ENCODE results near the gene SPRYD3.
A peak's percentile ranks its signal among the peaks of the same experiment; 100 is the strongest.

SPRYD3 gene

DNA sequence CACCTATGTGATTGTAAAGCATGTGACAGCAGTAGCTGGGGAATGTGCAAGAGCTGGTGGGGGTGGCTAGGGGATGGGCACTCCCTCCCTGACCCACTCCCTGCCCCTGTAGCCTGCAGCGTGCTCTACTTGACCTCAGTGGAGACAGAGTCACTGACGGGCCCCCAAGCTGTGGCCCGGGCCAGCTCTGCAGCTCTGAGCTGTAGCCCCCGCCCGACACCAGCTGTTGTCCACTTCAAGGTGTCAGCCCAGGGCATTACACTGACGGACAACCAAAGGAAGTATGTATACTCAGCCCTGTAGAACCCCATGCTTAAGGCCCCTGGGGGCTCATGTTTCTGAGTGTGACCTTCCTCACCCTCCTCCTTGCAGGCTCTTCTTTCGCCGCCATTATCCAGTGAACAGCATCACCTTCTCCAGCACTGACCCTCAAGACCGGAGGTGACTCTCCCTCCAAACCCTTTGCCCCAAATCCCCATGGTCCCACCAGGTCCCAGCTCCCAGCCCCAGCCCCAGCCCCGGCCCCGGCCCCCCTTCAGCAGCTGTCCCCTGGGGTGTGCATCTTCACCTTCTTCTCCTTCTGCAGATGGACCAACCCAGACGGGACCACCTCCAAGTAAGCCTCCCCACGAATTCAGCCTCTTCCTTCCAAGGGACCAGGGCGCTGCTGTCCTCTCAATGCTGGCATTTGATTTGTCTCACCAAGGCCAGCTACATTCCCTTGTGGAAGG is 16.0 kb downstream of the SPRYD3 start:
- DNase-seq (ENCODE audit: low read depth), result no peak

DNA sequence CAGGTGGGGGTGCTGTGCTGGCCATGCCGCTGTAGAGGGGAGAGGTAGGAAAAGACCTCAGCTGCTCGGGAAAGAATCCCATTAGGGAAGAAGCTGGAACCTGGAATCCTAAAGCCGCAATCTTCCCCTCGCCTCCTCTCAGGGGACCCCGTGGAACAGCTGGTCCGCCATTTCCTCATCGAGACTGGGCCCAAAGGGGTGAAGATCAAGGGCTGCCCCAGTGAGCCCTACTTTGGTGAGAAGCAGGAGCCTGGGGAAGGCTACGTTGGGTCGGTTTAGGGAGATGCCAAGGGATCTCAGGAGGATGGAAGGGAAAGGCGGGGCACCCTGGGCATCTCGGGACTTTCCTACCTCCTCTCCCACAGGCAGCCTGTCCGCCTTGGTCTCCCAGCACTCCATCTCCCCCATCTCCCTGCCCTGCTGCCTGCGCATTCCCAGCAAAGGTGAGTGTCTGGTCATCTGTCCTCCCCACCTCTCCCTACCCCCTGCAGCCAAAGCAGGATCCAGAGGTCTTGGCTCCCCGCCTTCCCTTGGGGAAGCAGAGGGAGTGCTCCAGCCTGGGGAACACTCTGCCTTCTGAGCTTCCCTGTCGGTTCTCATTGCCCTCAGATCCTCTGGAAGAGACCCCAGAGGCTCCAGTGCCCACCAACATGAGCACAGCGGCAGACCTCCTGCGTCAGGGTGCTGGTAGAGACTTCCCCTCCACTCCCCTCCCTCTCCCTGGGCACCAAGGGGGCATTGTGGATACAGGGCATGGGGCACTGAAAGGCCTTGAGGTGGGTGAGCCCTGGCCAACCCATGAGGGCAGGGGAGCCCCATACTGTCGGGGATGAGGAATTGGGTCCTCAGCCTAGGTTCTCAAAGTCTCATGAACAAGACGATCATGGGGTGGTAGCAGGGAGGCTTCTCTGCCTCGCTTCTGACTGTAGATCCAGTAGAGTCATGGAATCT is 16.9 kb downstream of the SPRYD3 start:
- no peak for DNase-seq (ENCODE audit: low read depth)

DNA sequence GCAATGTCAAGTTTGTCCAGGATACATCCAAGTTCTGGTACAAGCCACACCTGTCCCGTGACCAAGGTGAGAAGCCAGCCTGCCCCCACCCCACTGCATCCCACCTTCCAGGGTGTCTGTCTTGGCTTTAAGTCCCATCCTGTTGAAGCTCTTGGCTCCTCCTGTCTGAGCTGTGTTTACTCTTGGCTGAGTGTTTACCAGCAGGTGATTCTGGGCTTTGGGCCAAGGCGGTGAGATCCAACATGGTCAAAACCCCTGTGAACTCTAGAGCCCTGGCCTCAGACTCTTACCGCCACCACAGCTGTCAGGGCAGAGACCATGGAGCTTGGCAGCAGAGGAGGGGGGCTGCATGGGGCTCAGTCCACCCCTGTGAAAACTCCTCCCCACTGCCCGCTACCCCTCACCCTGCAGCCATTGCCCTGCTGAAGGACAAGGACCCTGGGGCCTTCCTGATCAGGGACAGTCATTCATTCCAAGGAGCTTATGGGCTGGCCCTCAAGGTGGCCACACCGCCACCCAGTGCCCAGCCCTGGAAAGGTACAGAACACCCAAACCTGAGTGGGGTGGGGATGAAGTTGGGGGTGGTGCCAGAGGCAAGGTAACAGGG is 17.7 kb downstream of the SPRYD3 start:
- DNase-seq (ENCODE audit: low read depth), result no peak

DNA sequence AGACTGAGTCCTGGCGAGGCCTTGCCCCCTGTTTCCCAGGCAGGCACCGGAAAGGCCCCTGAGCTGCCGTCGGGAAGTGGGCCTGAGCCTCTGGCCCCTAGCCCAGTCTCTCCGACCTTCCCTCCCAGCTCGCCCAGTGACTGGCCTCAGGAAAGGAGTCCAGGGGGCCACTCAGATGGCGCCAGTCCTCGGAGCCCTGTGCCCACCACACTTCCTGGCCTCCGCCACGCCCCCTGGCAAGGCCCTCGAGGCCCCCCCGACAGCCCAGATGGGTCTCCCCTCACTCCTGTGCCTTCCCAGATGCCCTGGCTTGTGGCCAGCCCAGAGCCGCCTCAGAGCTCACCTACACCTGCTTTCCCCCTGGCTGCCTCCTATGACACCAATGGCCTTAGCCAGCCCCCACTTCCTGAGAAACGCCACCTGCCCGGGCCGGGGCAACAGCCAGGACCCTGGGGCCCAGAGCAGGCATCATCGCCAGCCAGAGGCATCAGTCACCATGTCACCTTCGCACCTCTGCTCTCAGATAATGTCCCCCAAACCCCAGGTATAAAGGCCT is 18.4 kb downstream of the SPRYD3 start:
- DNase-seq (ENCODE audit: low read depth), result no peak

DNA sequence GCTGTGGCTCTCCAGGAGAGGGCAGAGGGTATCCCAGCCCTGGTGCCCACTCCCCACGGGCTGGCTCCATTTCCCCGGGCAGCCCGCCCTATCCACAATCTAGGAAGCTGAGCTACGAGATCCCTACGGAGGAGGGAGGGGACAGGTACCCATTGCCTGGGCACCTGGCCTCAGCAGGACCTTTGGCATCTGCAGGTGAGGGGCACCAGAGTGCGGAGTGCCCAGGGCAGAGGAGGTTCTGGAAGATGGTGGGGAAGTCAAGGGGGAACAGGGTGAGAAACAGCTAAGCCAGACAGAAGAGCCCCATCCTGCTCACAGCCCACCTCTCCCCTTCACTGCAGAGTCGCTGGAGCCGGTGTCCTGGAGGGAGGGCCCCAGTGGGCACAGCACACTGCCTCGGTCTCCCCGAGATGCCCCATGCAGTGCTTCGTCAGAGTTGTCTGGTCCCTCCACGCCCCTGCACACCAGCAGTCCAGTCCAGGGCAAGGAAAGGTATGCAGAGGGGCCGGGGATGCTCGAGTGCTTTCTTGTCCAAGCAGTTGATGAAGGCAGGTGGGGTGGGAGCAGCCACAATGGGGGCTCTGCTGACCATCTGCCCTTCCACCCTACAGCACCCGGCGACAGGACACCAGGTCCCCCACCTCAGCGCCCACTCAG is 19.0 kb downstream of the SPRYD3 start:
- no peak for DNase-seq (ENCODE audit: low read depth)

DNA sequence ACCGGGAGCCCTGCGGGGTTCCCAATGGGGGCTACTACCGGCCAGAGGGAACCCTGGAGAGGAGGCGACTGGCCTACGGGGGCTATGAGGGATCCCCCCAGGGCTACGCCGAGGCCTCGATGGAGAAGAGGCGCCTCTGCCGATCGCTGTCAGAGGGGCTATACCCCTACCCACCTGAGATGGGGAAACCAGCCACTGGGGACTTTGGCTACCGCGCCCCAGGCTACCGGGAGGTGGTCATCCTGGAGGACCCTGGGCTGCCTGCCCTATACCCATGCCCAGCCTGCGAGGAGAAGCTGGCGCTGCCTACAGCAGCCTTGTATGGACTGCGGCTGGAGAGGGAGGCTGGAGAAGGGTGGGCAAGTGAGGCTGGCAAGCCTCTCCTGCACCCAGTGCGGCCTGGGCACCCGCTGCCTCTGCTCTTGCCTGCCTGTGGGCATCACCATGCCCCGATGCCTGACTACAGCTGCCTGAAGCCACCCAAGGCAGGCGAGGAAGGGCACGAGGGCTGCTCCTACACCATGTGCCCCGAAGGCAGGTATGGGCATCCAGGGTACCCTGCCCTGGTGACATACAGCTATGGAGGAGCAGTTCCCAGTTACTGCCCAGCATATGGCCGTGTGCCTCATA is 19.6 kb downstream of the SPRYD3 start:
- DNase-seq (ENCODE audit: low read depth), result no peak

DNA sequence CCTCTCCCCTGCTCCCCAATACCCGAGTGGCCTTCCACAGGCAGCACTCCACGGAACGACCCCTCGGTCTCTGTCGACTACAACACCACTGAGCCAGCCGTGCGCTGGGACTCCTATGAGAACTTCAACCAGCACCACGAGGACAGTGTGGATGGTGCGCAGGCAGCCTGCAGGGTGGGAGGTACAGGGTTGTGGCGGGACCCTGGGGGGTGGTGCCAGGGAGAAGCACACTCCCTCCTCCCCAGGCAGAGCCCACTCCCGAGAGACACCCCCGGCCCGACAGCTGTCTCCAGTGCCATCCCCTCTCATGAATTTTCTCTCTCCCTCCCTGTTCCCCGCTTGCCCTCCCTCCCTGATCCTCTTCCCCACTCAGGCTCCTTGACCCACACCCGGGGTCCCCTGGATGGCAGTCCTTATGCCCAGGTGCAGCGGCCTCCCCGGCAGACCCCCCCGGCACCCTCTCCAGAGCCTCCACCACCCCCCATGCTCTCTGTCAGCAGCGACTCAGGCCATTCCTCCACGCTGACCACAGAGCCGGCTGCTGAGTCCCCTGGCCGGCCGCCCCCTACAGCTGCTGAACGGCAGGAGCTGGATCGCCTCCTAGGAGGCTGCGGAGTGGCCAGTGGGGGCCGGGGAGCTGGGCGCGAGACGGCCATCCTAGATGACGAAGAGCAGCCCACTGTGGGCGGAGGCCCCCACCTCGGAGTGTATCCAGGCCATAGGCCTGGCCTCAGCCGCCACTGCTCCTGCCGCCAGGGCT is 20.3 kb downstream of the SPRYD3 start:
- DNase-seq (ENCODE audit: low read depth), result no peak

DNA sequence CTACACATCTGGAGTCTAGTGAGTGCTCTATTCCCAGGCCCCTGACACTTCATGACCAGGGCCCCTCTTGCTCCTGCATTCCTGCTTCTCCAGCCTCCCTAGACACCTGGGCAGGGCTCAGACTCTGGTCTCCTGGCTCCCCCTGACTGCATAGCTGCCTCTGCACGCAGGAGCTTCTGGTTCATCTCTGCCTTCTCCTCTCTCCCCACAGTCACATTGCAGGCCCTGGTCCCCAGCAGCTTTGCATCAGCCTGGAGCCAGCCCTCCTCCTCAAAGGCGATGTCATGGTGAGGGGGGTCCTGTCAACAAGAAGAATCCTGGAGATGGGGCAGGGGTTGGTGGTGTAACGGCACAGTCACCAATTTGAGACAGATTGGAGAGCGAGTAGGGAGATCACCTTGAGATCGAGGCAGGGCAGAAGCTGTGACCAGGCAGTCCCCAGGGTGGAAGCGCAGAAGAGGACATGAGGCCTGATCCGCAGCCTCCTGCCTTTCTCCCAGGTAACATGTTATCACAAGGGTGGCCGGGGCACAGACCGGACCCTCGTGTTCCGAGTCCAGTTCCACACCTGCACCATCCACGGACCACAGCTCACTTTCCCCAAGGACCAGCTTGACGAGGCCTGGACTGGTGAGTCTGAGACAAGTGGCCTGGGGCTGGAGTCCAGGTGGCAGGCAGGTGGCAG is 21.2 kb downstream of the SPRYD3 start:
- DNase-seq (ENCODE audit: low read depth), result no peak

DNA sequence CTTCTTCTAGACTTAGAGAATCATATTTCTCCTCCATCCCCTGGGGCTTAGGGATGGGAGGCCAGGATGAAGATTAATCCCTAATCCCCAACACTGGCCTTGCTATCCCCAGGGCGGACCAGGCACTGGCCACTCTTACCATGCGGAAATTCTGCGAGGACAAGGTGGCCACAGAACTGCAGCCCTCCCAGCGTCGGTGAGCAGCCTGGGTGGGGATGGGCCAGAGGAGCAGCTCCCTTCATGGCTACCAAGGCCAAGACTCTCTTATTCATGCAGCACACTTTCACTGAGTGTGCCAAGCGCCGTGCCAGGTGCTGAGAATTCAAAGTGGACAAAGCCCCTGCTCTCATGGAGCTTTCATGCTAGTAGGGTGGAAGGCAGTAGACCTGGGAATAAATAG is 22.3 kb downstream of the SPRYD3 start:
- no peak for DNase-seq (ENCODE audit: low read depth)

DNA sequence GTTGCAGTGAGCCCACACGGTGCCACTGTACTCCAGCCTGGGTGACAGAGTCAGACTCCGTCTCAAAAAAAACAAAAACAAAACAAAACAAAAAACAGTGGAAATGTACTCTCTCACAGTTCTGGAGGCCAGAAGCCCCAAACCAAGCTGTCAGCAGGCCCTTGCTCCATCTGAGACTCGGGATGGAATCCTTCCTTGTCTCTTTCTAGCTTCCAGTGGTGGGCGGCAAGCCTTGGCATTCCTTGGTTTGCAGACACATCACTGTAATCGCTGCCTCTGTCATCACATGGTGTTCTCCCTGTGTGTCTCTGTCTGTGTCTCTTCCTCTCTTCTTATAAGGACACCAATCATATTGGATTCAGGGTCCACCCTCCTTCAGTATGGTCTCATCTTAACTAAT is 22.9 kb downstream of the SPRYD3 start:
- no peak for DNase-seq (ENCODE audit: low read depth)

DNA sequence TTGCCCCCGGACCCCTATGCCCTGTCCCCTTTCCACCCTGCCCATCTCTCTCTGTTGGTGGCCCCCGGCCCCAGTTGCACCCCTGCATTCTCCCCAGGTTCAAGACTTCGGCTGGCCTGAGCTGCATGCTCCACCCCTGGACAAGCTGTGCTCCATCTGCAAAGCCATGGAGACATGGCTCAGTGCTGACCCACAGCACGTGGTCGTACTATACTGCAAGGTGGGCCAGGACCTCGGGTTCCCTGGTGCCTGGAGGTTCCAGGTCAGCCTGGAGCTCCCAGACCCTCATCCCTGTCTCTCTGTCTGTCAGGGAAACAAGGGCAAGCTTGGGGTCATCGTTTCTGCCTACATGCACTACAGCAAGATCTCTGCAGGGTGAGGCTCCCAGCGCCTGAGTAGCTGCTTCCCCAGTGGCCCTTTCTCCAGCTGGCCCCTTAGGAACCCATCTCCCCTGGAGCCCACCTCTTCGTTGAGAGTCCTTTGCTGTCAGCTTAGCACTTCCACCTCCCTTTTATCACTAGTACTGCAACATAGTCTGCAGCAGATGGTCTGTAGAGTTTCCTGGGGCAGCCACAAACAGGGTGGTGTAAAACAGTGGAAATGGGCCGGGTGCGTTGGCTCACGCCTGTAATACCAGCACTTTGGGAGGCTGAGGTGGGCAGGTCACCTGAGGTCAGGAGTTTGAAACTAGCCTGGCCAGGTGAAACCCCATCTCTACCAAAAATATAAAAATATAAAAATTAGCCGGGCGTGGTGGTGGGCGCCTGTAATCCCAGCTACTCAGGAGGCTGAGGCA is 23.5 kb downstream of the SPRYD3 start:
- DNase-seq (ENCODE audit: low read depth), result no peak

DNA sequence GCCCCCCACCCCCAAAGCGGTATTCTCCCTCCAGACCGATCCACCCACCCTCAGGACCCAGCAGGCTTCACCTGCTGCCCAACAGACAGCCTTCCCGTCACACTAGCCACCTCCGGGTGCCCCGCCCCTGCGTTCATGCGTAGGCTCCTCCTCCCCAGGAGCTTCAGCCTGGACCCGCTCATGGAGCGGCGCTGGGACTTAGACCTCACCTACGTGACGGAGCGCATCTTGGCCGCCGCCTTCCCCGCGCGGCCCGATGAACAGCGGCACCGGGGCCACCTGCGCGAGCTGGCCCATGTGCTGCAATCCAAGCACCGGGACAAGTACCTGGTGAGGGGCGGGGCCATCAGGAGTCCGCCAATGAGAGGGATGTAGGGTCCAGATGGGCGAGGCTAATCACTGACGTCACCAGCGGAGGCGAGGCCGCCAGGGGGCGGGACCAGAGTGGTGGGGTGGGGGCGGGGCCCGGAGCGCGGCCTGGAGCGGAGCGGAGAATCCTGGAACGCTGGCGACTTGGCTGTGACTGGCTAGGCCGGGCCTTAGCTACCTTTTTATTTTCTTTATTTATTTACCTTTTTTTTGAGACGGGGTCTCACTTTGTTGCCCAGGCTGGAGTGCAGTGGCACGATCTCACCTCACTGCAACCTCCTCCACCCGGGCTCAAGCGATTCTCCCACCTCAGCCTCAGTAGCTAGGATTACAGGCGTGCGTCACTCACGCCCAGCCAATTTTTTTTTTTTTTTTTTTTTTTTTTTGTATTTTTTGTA is 24.9 kb downstream of the SPRYD3 start:
- DNase-seq (ENCODE audit: low read depth), result peak; percentile 73

DNA sequence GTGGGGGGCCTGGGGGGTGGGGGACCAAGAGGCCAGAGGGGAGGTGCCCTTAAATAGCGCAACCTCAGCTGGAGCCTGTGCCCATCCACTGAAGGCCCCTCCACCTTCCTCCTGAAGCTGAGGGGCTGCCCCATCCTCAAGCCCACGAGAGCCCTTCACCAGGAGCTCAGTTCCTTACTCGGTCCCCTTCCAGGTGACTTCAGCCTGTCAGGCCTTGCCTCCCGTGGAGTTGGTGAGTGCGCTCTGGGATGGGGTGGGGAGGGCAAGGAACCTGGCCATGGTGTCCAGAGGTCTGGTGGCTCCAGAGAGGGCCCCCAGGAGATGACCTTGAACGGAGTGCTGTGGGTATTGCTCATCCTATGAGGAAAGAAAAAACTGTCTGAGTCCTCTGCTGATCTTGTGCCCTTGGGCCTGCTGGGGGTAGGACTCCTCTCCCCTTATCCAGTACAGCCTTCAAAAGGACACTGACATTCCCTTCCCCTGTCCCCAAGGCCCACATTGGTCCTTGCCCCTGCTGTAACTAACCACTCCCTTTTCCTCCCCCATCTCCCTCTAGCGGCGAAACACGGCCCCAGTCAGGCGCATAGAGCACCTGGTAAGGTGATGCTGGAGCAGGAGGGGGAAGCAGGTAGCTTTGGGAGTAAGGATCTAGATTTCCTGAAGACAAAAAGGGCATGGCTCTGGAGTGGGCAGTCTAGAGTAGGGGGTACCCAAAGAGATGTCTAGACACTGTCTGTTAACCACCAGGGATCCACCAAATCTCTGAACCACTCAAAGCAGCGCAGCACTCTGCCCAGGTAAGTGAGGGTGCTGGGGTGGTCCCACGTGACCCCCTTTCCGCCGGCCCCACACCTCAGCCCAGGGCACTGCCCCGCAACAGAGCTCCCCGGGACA is 25.7 kb downstream of the SPRYD3 start:
- no peak for DNase-seq (ENCODE audit: low read depth)

DNA sequence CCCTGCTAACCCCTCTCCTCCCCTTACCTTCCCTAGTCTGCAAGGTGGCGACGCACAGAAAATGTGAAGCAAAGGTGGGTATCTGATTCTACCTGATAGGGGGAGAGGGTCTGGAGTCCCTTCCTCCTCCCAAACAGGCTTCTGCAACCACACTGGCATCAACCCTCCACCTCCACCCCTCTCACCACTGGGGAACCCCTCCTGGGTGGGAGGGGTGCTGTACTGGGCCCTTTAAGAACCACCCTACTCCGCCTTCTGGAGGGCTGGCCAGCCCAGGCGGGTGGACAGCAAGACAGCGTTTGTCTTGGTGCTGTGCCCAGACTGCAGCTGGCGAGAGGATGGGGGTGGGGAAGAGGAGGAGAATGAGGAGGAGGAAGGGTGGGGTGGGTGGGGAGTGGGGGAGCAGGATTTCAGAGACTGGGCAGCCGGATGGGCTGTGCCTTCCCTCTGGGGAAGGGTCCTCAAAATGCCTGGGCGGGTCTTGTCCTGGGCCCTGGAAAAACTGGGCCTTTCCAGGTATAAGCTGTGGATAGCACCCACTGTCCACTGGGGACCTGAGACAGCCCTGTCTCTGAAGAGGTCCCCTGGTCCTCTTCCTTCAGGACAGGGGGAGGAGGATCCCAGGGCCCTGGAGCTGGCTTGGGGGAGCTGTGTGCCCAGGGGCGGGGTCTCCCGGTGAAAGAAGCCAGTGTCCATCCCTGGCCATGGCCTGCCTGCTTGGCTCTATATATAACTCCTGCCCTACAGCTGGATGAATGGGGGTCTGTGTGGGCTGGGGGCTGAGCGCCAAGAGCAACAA is 26.6 kb downstream of the SPRYD3 start:
- no peak for DNase-seq (ENCODE audit: low read depth)

DNA sequence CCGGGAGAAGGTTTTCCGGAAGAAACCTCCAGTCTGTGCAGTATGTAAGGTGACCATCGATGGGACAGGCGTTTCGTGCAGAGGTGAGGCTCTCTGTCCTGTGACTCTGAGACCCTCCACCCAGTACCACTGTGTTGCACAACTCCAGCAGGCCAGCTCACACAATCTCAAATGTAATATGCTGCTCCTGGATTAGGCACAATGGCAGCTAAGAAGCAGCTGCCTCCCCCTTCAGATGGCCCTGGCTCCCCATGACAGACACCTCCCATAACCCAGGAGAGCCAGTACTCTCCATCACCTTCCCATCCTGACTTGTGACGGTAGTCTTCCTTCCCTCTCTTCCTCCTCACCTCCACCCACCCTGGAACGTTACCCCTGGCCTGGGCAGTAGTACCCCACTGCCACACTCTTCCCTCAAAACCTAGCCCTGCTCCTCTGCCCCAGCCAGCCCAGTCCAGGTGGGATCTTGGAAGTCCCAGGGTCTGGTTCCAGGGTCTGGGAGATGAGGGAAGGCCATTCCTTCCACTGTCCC is 27.2 kb downstream of the SPRYD3 start:
- no peak for DNase-seq (ENCODE audit: low read depth)

Measured in CMK (cell line).